SK-N-SH (cell line): Measurements from ENCODE around the gene TCF19.

ENCODE experiments used
- CTCF ChIP-seq: fragments of 200-600 bp; sonication (generic); IDR thresholded peaks from 2 replicates; pipeline ENCODE4 v1.6.1; 2017; ENCODE audit warnings: antibody characterized with exemption, mild to moderate bottlenecking, moderate library complexity
- GABPA ChIP-seq: IDR thresholded peaks from 2 replicates; pipeline ENCODE4 v1.4.0; 2012; ENCODE audit warnings: low read depth, mild to moderate bottlenecking
- GATA2 ChIP-seq: sonication (generic); formaldehyde crosslinking; IDR thresholded peaks from 2 replicates; pipeline ENCODE4 v1.5.0; 2020; ENCODE audit warnings: mild to moderate bottlenecking, missing genetic modification reagents
- JUND ChIP-seq: IDR thresholded peaks from 2 replicates; pipeline ENCODE4 v1.4.0; 2012
- MAX ChIP-seq: IDR thresholded peaks from 2 replicates; pipeline ENCODE4 v1.4.0; 2012; ENCODE audit warnings: low read depth
- NFIC ChIP-seq: IDR thresholded peaks from 2 replicates; pipeline ENCODE4 v1.4.0; 2012; ENCODE audit warnings: borderline replicate concordance
- RFX5 ChIP-seq: IDR thresholded peaks from 2 replicates; pipeline ENCODE4 v1.6.1; 2012; ENCODE audit warnings: mild to moderate bottlenecking, improper control_type of control experiment, low read length
- RXRA ChIP-seq: IDR thresholded peaks from 2 replicates; pipeline ENCODE4 v1.4.0; 2012; ENCODE audit warnings: low read depth, mild to moderate bottlenecking, borderline replicate concordance
- ZBTB33 ChIP-seq: IDR thresholded peaks from 2 replicates; pipeline ENCODE4 v1.4.0; 2012; ENCODE audit warnings: low read depth, borderline replicate concordance

GRCh38 chr6:31180500-31180899, 22.1 kb downstream of the TCF19 start:
- TF ChIP-seq GATA2 (CRISPR knock-in tag) (no peak), GABPA (no peak), JUND (no peak), RFX5 (no peak), ZBTB33 (no peak), CTCF (no peak), NFIC (no peak), RXRA (no peak), MAX (no peak)
